Hepatocyte (in vitro differentiated cells): Measurements from ENCODE around the gene SEZ6.

ENCODE experiments used
- EZH2 ChIP-seq: fragments of 200-600 bp; sonication (generic); IDR thresholded peaks from 2 replicates; pipeline ENCODE4 v1.6.1; 2016; ENCODE audit warnings: antibody characterized with exemption, mild to moderate bottlenecking, borderline replicate concordance
- EZH2phosphoT487 ChIP-seq: fragments of 200-600 bp; sonication (generic); IDR thresholded peaks from one replicate; pipeline ENCODE4 v1.6.1; 2018; ENCODE audit warnings: antibody characterized with exemption, mild to moderate bottlenecking, low read depth, moderate library complexity; ENCODE audit not compliant: unreplicated experiment, severe bottlenecking
- TF ChIP-seq, protein P1 (sequence below): fragments of 200-600 bp; sonication (generic); IDR thresholded peaks from 2 replicates; pipeline ENCODE4 v1.5.1; 2016; ENCODE audit warnings: antibody characterized with exemption, mild to moderate bottlenecking; ENCODE audit not compliant: poor library complexity

DNA sequence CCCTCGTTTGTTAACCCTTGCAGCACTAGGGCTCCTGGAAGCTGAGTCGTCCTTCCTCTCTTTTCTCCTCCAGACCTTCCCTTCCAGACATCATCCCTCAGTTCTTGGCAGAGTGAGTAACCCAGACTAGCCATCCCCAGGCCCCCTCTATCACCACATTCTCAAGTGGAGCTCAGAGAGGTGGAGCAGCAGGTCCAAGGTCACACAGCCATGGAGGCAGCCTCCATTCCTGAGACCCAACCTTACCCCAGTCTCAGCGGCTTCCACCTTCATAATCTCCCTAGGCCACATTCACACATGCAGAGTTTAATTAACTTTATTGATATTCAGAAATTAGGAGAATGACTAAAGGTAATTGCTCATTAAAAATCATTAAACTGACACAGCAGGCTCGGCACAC is 3.0 kb downstream of the SEZ6 start:
- no peak for TF ChIP-seq EZH2
- TF ChIP-seq, protein P1, sequence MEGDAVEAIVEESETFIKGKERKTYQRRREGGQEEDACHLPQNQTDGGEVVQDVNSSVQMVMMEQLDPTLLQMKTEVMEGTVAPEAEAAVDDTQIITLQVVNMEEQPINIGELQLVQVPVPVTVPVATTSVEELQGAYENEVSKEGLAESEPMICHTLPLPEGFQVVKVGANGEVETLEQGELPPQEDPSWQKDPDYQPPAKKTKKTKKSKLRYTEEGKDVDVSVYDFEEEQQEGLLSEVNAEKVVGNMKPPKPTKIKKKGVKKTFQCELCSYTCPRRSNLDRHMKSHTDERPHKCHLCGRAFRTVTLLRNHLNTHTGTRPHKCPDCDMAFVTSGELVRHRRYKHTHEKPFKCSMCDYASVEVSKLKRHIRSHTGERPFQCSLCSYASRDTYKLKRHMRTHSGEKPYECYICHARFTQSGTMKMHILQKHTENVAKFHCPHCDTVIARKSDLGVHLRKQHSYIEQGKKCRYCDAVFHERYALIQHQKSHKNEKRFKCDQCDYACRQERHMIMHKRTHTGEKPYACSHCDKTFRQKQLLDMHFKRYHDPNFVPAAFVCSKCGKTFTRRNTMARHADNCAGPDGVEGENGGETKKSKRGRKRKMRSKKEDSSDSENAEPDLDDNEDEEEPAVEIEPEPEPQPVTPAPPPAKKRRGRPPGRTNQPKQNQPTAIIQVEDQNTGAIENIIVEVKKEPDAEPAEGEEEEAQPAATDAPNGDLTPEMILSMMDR = no peak
- no peak for TF ChIP-seq EZH2phosphoT487
